UCSD-AML1 (cell line): Measurements from ENCODE around the gene PRXL2B.

ENCODE experiments used
- DNase-seq: peaks from one replicate; lab custom pipeline; 2025; ENCODE audit not compliant: unreplicated experiment; lab: John Stamatoyannopoulos, UW

The PRXL2B gene

GRCh38 chr1:2585318-2586092 is 1.1 kb upstream of the PRXL2B start:
- peak; percentile 73 for DNase-seq

- DNase-seq: no peak
Measured at GRCh38 chr1:2587071-2587859, 688 bp downstream of the PRXL2B start.

DNA sequence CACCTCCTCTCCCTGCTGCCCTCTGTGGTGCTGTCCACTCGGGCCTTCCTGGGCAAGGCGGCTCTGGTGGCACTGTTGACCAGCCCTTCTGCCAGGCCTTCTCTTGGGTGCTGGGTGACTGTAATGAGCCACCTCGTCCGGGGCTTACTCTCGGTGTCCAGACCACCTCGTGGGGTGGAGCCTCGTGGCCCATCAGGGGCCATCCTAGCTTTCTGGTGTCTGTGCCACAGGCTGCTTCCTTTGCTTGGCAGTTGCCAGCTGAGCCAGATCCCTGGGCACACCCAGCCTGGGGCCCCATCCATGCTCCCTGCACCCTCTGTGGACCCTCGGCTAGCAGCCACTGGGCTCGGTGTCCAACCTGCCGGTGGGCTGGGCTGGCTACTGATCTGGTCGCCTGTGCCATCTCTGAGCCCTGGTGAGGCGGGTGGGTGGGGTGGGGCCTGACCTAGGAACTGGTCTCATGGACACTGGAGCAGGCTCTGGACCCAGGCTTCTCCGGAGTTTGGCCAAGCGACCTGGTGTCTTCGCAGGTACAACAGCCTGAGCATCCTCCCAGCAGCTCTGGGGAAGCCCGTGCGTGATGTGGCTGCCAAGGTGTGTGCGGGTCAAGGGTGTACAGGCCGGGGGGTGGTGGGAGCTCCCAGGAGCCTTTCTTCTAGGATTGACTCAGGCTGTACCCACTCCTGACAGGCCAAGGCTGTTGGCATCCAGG is 1.4 kb downstream of the PRXL2B start:
- no peak for DNase-seq

- no peak for DNase-seq
Measured at GRCh38 chr1:2588661-2589430, 2.3 kb downstream of the PRXL2B start.

DNA sequence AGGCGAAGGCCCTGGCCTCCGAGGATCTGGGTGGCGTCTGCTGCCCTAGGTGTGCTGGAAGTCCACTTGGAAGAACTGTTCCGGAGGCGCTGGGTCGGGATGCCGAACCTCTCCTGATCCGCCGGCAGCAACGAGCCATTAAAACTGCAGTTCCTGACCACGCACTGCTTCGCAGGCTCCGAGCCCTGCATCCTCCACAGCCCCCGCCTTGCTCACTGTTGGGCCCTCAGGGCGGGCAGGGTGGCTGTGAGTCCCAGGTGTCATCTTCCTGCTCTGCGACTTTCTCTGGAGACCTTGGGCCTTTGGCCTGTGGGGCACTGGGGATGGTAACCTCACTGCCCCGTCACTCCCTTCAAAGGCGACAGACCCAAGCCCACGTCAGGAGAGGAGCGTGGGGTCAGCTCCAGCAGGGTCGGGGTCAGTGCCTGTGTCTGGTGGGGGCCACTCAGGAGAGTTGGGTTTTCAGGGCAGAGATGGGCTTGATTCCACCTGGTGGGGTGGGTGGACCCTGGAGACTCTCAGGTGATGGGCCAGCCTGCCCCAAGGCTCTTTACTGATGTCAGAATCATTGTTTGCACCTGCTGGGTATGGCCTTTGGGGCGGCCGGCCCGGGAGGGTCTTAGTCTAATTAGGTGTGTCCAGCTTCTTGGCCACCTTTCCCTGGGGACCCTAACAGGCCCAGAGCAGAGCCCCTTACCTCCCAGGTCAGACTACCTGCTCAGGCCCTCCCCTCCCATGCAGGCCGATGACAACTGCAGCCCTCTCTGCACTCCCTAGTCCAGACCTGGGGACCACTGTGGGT is 3.1 kb downstream of the PRXL2B start:
- DNase-seq: no peak

DNA sequence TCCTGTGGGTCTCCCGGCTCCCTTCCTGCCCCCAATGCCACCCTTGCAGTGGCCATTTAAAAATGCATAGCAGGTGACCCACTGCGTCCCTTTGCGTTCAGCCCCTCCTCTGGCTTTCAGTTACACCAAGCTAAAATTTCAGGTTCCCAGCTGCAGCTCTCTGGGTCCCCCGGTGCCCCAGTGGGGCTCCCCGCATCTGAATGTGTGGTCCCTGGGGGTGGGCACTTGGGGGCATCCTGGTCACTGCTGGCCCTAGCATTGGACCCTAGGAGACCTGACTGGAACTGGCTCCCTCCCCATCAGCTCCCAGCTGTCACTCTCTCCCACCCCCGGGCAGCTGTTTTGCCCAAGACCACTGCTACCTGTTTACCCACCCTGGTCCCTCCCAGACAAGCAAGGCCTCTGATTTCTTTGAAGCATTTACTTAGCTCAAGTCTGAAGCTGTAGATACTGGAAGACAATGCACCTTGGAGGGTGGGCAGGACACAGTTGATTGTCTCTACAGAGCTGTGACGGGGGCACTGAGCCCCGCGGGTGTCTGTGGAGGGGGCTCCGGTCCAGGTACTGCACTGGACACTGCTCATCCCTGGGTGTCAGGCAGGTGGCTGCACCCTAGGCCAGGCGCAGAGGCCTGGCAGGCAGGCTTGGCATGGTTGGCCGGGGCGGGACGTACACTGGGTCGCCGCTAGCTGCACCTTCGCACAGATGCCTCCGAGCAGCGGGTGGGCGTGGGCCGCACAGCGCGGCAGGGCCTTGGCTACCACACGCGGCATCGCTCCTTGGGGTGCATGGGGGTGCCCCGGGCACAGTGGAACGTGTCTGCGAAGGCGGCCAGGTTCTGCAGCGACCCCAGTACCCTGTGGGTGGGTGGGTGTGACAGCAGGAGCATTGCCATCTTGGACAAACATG is 3.9 kb downstream of the PRXL2B start:
- no peak for DNase-seq

DNA sequence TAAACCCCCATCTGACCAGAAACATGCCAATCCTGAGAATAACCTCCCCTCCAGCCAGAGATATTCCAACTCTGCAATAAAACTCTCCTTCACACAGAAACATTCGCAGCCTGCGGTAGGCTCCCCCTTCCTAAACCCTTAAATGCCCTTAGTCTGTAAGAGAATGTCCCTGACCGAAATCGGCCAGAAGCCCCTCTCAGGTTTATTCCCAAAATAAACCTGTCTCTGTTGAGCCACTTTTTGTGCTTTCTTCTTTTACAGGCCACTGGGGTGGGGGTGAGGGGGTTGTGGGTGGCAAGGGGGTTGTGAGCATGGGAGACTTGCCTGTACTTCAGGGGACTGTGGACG is 4.6 kb downstream of the PRXL2B start:
- DNase-seq: no peak

GRCh38 chr1:2591581-2592261 is 5.1 kb downstream of the PRXL2B start:
- no peak for DNase-seq

DNA sequence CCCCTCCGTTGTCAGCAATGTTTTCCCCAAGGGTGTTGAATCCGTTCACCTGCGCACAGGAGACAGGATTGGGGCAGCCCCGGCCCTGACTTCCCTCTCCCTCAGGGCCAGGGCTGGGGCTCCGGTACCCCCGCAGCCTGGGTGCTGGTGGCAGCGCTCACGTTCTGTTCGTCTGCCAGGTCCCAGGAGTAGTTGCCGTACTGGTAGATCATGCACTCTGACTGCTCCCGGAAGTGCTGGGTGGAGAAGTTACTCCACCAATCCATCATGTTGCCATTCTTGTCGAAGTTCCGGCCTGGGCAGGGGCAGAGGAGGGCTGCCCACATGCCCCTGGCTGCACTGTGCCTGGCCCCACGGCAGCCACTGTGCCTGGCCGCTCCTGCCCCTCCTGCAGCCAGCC is 6.1 kb downstream of the PRXL2B start:
- peak; percentile 64 for DNase-seq

DNA sequence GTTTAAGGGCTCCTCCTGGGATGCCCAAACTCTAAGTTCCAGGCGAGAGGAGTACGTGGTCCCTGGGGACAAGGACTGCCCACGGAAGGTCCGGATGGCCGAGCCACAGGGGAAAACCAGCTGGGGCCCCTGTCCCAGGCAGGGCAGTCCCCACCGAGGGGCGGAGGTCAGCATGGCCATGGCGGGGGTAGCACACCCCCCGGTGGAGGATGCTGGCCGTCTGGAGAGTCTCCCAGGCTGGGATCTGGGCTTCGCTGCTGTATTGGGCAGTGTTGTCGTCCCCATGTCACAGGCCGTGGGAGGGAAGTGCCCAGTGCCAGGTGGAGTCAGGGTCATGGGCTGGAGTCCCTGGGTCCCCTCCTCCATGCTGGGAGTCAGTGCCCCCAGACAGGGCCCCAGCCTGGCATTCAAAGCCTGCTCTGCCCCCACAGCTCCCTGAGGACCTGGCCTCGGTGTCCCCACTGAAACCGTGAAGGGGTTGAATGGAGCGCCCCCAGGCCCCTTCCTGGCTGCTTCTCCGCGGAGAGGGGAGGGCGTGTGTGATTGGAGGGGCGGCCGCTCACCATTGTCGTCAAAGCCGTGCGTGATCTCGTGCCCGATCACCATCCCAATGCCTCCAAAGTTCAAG is 6.8 kb downstream of the PRXL2B start:
- DNase-seq: no peak

DNA sequence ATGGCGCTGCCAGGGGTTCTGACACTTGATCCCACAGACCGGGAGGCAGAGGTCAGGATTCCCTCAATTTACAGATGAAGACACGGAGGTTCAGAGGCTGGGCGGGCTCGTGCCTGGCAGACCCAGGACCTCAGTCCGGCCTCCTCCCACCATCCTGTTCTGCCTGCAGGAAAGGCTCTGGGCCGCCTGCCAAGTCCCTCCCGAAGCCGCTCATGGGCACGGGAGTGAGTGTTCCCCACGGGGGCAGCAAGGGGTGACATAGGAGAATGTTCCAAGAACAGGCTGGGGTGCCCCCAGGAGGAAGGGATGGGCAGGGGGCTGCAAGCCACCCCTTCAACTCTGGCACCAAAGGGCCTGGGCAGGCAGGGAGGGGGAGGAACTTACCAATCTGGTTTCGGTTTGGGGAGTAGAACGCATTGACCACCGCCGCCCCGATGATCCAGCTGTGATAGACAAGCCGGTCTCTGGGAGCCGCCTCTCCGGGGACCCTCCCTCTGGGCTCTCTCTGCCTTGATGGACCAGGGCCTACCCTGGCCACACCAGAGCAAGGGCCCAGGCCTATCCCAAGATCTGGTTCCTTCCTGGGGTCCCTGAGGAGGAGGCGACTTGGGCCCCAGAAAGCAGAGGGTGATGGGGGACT is 7.5 kb downstream of the PRXL2B start:
- peak; percentile 58 for DNase-seq

- no peak for DNase-seq
Measured at GRCh38 chr1:2594641-2595131, 8.1 kb downstream of the PRXL2B start.

DNA sequence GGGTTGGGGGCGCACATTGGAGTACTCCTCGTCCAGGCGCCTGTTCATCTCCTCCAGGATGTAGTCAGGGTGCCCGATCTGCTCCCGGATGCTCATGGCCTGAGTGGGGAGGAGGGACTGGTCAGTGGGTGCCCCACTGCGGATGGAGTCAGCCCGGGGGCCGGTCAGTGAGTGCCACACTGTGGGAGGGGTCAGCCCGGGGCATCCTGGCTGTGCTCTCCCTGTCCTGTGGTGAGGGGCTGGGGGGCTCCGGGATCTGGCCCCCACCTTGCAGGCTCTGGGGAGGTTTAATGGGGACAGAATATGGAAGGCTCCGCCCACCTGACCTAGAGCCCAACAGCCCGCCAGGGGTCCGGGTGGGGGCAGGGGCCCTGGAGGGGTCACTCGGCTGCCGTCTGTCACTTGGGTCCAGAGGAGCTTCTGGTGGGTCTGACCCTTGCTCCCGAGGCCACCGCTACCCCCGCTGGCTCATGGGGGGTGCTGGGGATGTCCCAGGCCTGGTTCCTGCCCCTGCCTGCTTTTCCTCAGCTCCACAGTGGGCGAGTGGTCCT is 8.8 kb downstream of the PRXL2B start:
- no peak for DNase-seq

- no peak for DNase-seq
Measured at GRCh38 chr1:2595812-2596529, 9.4 kb downstream of the PRXL2B start.

DNA sequence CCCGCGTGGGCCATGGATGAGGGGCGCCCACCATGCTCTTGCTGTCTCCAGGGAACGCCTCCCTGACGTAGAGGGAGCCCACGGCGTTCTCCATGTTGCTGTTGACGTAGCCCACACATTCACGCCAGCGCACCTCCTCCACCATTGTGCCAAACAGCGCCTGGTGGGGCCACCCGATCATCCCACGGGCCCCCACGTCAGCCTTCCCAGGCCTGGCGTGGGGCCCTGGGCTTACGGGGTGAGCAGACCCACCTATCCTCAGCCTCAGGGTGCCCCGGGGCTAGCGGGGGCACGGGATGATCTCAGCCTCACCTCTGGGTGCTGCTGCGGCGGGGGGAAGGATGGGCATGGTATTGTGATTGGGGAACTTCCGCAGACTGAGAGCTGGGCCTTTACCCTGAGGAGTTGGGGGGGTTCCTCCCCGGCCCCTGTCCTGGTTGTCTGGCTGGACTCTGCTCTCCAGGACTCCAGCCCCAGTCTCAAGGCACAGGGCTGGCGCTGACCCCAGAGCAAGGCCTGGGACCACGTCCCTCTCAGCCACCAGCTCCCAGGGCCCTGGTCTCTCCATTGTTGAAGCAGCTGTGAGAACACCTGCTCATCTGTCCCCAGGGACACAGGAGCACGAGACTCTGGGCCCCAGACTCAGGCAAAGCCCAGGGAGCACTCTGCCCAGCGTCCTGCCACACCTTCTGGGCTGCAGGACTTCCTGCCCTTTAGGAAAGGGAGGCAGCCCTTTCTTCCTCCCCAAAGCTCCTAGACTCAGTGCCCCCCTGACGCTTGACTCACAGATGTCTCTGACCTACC is 10.2 kb downstream of the PRXL2B start:
- DNase-seq: no peak
